ENCODE results near the gene RRAS.

DNA sequence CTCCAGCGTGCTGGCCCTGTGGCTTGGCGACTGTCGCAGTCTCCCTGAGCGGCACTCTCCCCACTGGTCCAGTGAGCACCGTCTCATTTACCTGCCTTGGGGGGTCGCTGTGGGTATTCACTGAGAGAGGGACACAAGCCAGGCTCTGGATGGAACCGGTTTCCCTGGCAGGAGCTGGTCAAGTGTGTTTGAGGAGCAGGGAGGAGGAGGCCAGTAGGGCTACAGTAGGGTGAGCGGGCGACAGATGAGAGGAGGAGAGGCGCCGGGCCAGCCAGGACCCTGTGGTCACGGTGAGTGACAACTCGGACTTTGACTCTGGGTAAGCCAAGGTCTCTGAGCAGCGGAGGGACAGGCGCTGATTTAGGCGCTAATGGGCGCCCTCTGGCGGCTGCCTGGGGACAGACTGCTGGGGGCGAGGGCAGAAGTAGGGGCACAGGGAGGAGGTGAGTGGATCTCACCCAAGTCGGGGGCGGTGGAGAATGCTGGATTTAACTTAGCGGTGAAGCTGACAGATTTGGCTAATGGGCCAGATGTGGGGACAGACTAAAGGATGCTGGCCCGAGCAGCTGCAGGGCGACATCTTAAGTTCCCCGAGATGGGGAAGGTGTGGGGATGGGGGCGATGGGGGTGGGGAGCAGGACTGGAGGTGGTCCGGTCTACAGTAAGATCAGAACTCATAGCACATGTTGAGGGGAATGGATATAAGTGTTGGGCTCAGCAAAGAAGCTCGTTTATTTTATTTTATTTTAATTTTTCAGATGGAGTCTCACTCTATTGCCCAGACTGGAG, 32.4 kb upstream of the RRAS start:
- TF ChIP-seq POLR2A (IDR thresholded peaks at IDR 0.05; ENCODE audit: low read length) (no peak), GATA1 (IDR thresholded peaks at IDR 0.05; ENCODE audit: low read depth, low read length) (no peak)
